Spleen (tissue), 13 donors: ENCODE results near the gene TP53. TPM values are rescaled to one million over a fixed set of nuclear protein-coding genes. Genes with fewer than 3 reads are reported as not detected.

ENCODE experiments used
- DNase-seq: peaks from one replicate; pipeline ENCODE4 v3.0.0-alpha.2; 2020
- H3K27ac ChIP-seq, 8 donors: fragments of 200-600 bp; sonication (generic) in 7 of 8; 1 replicate in 4 of 8; 2 replicates in 4 of 8; pipeline versions ENCODE4 v1.5.0 to v1.8.0; 2016 to 2021; ENCODE audit warnings: inconsistent platforms in 4 of 8, mild to moderate bottlenecking in 4 of 8, moderate library complexity in 1 of 8
- H3K27me3 ChIP-seq, 7 donors: fragments of 200-600 bp; sonication (generic) in 6 of 7; replicated peaks in 1 of 7; 1 replicate in 4 of 7; 2 replicates in 3 of 7; pipeline versions ENCODE4 v1.5.0 to v1.8.0; 2016 to 2021; ENCODE audit warnings: inconsistent platforms in 3 of 7, mild to moderate bottlenecking in 1 of 7
- H3K36me3 ChIP-seq, 6 donors: fragments of 200-600 bp; sonication (generic) in 5 of 6; 1 replicate in 4 of 6; 2 replicates in 2 of 6; pipeline versions ENCODE4 v1.5.0 to v1.8.0; 2016 to 2021; ENCODE audit warnings: inconsistent platforms in 2 of 6
- H3K4me1 ChIP-seq, 6 donors: fragments of 200-600 bp; sonication (generic) in 5 of 6; 1 replicate in 3 of 6; 2 replicates in 3 of 6; pipeline versions ENCODE4 v1.5.0 to v1.8.0; 2016 to 2021; ENCODE audit warnings: inconsistent platforms in 3 of 6
- H3K4me3 ChIP-seq, 8 donors: fragments of 200-600 bp; sonication (generic) in 7 of 8; 1 replicate in 4 of 8; 2 replicates in 4 of 8; pipeline versions ENCODE4 v1.5.0 to v1.8.0; 2016 to 2021; ENCODE audit warnings: inconsistent platforms in 4 of 8, mild to moderate bottlenecking in 4 of 8, moderate library complexity in 2 of 8
- H3K9me3 ChIP-seq, 8 donors: fragments of 200-600 bp; sonication (generic) in 7 of 8; 1 replicate in 4 of 8; 2 replicates in 4 of 8; pipeline versions ENCODE4 v1.5.0 to v1.8.0; 2016 to 2021; ENCODE audit warnings: inconsistent platforms in 4 of 8
- POLR2A ChIP-seq, 3 donors: fragments of 450-650 bp; IDR thresholded peaks; one replicate each; pipeline ENCODE4 v1.5.1; 2017; ENCODE audit warnings: antibody characterized with exemption in 3 of 3, mild to moderate bottlenecking in 1 of 3
- POLR2AphosphoS5 ChIP-seq, 3 donors: sonication (generic); formaldehyde crosslinking; IDR thresholded peaks; one replicate each; pipeline ENCODE4 v1.5.1; 2017; ENCODE audit warnings: antibody characterized with exemption in 3 of 3
- WGBS, 5 donors: extraction: QIAGEN DNeasy Blood & Tissue Kit in 3 of 5; methylation state at CpG; one replicate each; pipeline versions ENCODE4 v1.1.5 to v1.1.7; 2013 to 2018; 5-methylcytosine and 5-hydroxymethylcytosine counted together
- intact Hi-C: fragments of 100-400 bp; cut with DNase I; formaldehyde crosslinking; loops from one replicate; pipeline ENCODE4 v1.15.0; 2023; ENCODE audit warnings: low total_unique reads
- long read RNA-seq, 2 donors: transcript quantifications; one replicate each; lab custom pipeline, GENCODE V29; 2026
- polyA plus RNA-seq, 3 donors: library from polyadenylated mRNA; stranded (reverse); fragments of 200-250 nt; gene quantifications; one replicate each; pipeline ENCODE4 v1.2.1, GENCODE V29; 2013
- total RNA-seq, 7 donors: library from RNA; depleted of rRNA in 3 of 7; stranded (reverse); fragments of >200 nt in 3 of 7; fragmentation: NEBNext Ultra II Directional in 4 of 7; extraction: Animal tissue kit (Norgen Biotek cat#: 25700) in 4 of 7; gene quantifications; one replicate each; pipeline versions ENCODE4 v1.1.0 to v1.2.1, GENCODE V29; 2016 to 2021
- TF ChIP-seq, protein P1 (sequence below), 11 experiments: fragments of 200-600 bp in 7 of 11; fragments of 450-650 bp in 4 of 11; sonication (generic) in 4 of 11; IDR thresholded peaks in 8 of 11; conservative IDR thresholded peaks in 3 of 11; 1 replicate in 7 of 11; 2 replicates in 4 of 11; pipeline versions ENCODE4 v1.4.0 to v1.8.0; 2016 to 2021; ENCODE audit warnings: antibody characterized with exemption in 11 of 11, inconsistent platforms in 4 of 11, mild to moderate bottlenecking in 1 of 11
- donor health status: healthy with polysubstance abuse.
- donor health status: DM: no; HTN: no; CAD: no; lungs with moderate emphysema.
- donor health status: DM: no; HTN: no; CAD: no.
- donor health status: Bipolar disorder and iron deficiency.
- donor health status: healthy.
- donor health status: DM: no; HTN: no; CAD: no.
- donor health status: DM: yes; HTN: yes; CAD: no.

The TP53 gene
- total RNA-seq (10 to 100 TPM; 37.0 to 83.9 (median 58.5) TPM), polyA plus RNA-seq (10 to 100 TPM; 33.6 to 48.1 (median 40.1) TPM)
- long read RNA-seq, donor 1, partial matches to known transcripts, result 0 of 7 reads
- long read RNA-seq, donor 1, other reads (novel, unspliced or antisense), result 0 of 7 reads
- long read RNA-seq, donor 2, transcript TP53-227 (11 exons, 2,579 nt), result major isoform, 9 of 13 reads
- long read RNA-seq, donor 2, partial matches to known transcripts, result 0 of 13 reads
- long read RNA-seq, donor 2, other reads (novel, unspliced or antisense), result 0 of 13 reads

GRCh38 chr17:7687072-7687907 is at the start of gene TP53:
Gene TP53 (minus strand): TSS chr17:7687490. CDS start chr17:7676594, 10,896 bp downstream.
- Histone ChIP-seq H3K36me3 (peaks cover 0 to 41% (median 4%) of the 10 kb centered on the region in 6 donors), H3K9me3 (no peaks in the 10 kb centered on the region), H3K4me1 (peaks cover 30 to 64% (median 43%) of the 10 kb centered on the region in 6 donors), H3K27ac (peak within 1 kb of the TSS; percentile 93 to 98 (median 98)), H3K27me3 (no peaks in the 10 kb centered on the region), H3K4me3 (peak within 1 kb of the TSS; percentile 77 to 97 (median 94))
- intact Hi-C loops, result loop anchor here (10.0 kb wide), 1 partner anchor 62 kb away; the partner anchor contains the start of gene SAT2
- TF ChIP-seq POLR2AphosphoS5 (IDR thresholded peaks at IDR 0.05) (peak; percentile 79 to 95 (median 91)), POLR2A (IDR thresholded peaks at IDR 0.05) (peak in 2 of 3 donors; percentile 53 to 79)
- TF ChIP-seq, protein P1, sequence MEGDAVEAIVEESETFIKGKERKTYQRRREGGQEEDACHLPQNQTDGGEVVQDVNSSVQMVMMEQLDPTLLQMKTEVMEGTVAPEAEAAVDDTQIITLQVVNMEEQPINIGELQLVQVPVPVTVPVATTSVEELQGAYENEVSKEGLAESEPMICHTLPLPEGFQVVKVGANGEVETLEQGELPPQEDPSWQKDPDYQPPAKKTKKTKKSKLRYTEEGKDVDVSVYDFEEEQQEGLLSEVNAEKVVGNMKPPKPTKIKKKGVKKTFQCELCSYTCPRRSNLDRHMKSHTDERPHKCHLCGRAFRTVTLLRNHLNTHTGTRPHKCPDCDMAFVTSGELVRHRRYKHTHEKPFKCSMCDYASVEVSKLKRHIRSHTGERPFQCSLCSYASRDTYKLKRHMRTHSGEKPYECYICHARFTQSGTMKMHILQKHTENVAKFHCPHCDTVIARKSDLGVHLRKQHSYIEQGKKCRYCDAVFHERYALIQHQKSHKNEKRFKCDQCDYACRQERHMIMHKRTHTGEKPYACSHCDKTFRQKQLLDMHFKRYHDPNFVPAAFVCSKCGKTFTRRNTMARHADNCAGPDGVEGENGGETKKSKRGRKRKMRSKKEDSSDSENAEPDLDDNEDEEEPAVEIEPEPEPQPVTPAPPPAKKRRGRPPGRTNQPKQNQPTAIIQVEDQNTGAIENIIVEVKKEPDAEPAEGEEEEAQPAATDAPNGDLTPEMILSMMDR (IDR thresholded peaks at IDR 0.05 in 8 of 11, conservative IDR thresholded peaks at IDR 0.05 in 3 of 11), result no peak
- 0 to 1% (median 0%) methylated on average over 30 of the region's 30 CpGs for WGBS, 5 donors
- peak; percentile 93 for DNase-seq

GRCh38 chr17:7732981-7733539 is 45.8 kb upstream of the TP53 start:
- Histone ChIP-seq H3K27me3 (peaks cover 0 to 15% (median 0%) of the 10 kb centered on the region in 7 donors), H3K4me3 (no peak overlapping the region), H3K27ac (no peak overlapping the region), H3K9me3 (no peaks in the 10 kb centered on the region), H3K4me1 (no peaks in the 10 kb centered on the region), H3K36me3 (no peaks in the 10 kb centered on the region)
- no peak for DNase-seq
- TF ChIP-seq POLR2A (IDR thresholded peaks at IDR 0.05), result no peak
- no peak for TF ChIP-seq POLR2AphosphoS5 (IDR thresholded peaks at IDR 0.05)
- TF ChIP-seq, protein P1 (IDR thresholded peaks at IDR 0.05 in 8 of 11, conservative IDR thresholded peaks at IDR 0.05 in 3 of 11), result no peak
- WGBS, 5 donors, result 84 to 88% (median 88%) methylated on average over 14 of the region's 14 CpGs
- intact Hi-C loops, result no loop called here

- 10 to 30% (median 24%) methylated on average over 1 of the region's 1 CpG for WGBS, 5 donors
- DNase-seq, result no peak
- no peaks in the 10 kb centered on the region for H3K4me1 ChIP-seq
- intact Hi-C loops, result no loop called here
- H3K27me3 ChIP-seq, result peaks cover 0 to 33% (median 3%) of the 10 kb centered on the region in 7 donors
- TF ChIP-seq POLR2A (IDR thresholded peaks at IDR 0.05) (no peak), POLR2AphosphoS5 (IDR thresholded peaks at IDR 0.05) (no peak)
- TF ChIP-seq, protein P1 (IDR thresholded peaks at IDR 0.05 in 8 of 11, conservative IDR thresholded peaks at IDR 0.05 in 3 of 11), result no peak
- no peak overlapping the region for H3K4me3 ChIP-seq
- H3K36me3 ChIP-seq, result no peaks in the 10 kb centered on the region
- no peaks in the 10 kb centered on the region for H3K9me3 ChIP-seq
- H3K27ac ChIP-seq, result no peak overlapping the region
Observed at GRCh38 chr17:7729816-7730215, 42.5 kb upstream of the TP53 start.
